ENCODE data around the gene BRCC3.

DNA sequence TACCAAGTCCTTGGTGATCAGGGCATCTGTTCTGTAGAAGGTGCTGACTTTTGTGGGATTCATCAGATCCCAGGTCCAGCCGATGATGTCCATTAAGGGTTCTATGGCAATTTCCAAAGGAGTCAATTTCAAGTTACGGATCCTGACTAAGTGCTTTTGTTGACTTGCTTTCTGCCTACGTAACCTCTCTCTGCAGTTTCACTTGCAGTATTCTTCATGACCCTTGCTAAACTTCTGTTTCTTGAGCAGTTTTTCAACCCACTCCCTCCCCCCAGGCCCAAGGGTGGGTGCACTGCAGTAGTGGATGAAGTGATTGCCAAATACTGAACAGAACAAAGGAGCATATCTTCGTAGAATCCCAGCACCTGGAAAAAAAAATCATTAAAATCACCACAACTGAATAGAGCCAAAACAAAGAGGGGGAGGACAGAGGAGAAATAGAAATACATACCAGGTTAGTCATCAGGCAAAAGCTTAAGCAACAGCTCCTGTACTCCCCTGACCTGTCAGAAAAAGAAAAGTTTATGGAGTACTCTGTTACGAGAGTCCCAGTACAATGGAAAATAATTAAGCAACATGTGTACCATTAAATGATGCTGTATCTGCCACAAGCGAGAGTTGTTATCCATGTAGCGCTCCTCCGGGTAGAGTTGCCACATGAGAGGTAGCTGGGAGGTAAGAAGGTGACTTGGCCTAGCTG, 6.1 kb upstream of the BRCC3 start:
- TF ChIP-seq, protein P1, sequence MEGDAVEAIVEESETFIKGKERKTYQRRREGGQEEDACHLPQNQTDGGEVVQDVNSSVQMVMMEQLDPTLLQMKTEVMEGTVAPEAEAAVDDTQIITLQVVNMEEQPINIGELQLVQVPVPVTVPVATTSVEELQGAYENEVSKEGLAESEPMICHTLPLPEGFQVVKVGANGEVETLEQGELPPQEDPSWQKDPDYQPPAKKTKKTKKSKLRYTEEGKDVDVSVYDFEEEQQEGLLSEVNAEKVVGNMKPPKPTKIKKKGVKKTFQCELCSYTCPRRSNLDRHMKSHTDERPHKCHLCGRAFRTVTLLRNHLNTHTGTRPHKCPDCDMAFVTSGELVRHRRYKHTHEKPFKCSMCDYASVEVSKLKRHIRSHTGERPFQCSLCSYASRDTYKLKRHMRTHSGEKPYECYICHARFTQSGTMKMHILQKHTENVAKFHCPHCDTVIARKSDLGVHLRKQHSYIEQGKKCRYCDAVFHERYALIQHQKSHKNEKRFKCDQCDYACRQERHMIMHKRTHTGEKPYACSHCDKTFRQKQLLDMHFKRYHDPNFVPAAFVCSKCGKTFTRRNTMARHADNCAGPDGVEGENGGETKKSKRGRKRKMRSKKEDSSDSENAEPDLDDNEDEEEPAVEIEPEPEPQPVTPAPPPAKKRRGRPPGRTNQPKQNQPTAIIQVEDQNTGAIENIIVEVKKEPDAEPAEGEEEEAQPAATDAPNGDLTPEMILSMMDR (conservative IDR thresholded peaks at IDR 0.05 in 1 of 2, IDR thresholded peaks at IDR 0.05 in 1 of 2; ENCODE audit: extremely low read depth in 1 of 2, insufficient read depth in 1 of 2, low read depth in 1 of 2, low read length in 2 of 2) = no peak
- no peak for TF ChIP-seq EZH2 (IDR thresholded peaks at IDR 0.05; ENCODE audit: borderline replicate concordance, low read length)
